PC-3 (cell line): ENCODE data around the gene BHLHE40.

ENCODE experiments used
- CTCF ChIP-seq: fragments of 300-600 bp; sonication (generic); conservative IDR thresholded peaks from 2 replicates; pipeline ENCODE4 v1.5.1; 2017; ENCODE audit warnings: antibody characterized with exemption, low read depth, mild to moderate bottlenecking, low read length
- EZH2 ChIP-seq: fragments of 300-600 bp; sonication (generic); IDR thresholded peaks from one replicate; pipeline ENCODE4 v1.6.1; 2017; ENCODE audit warnings: antibody characterized with exemption, mild to moderate bottlenecking, low read length; ENCODE audit not compliant: unreplicated experiment
- EZH2phosphoT487 ChIP-seq: fragments of 300-600 bp; sonication (generic); IDR thresholded peaks from 2 replicates; pipeline ENCODE4 v1.6.1; 2018; ENCODE audit warnings: mild to moderate bottlenecking, antibody characterized with exemption, low read length, borderline replicate concordance

- TF ChIP-seq CTCF (peak; percentile 64), EZH2phosphoT487 (no peak), EZH2 (no peak)
Observed at GRCh38 chr3:4943549-4943948, 35.7 kb upstream of the BHLHE40 start.
